IMR-90 (cell line): ENCODE measurements around the gene ANKRD16. TPM values are rescaled to one million over a fixed set of nuclear protein-coding genes. Genes with fewer than 3 reads are reported as not detected.
A peak's percentile ranks its signal among the peaks of the same experiment; 100 is the strongest.

Experiments
- ATAC-seq: fragments of 200-7000 bp; cut with Tn5 transposase; 2 replicates; pipeline ENCODE4 v1.9.1; 2020; ENCODE audit warnings: low read depth, mild to moderate bottlenecking, moderate library complexity
- BruUV-seq: library from RNA; stranded (reverse); fragments of 400-500 nt; replicated peaks from 2 replicates; lab custom pipeline; 2021; lab: Mats Ljungman, UMichigan
- CTCF ChIA-PET: fragments of 300-600 bp; formaldehyde crosslinking; extraction: SDS; loops from one replicate; lab custom pipeline; 2021; ENCODE audit warnings: antibody characterized with exemption; lab: Yijun Ruan, JAX
- POLR2A ChIA-PET: fragments of 300-600 bp; sonication (Branson Sonifier 250); formaldehyde crosslinking; loops from one replicate; lab custom pipeline; 2022; ENCODE audit warnings: antibody characterized with exemption; ENCODE audit not compliant: unreplicated experiment; lab: Charles Lee
- DNase-seq: peaks from one replicate; pipeline ENCODE4 v3.0.0; 2013
- H2AFZ ChIP-seq: replicated peaks from 2 replicates; pipeline ENCODE3; 2013; ENCODE audit warnings: low read length, mild to moderate bottlenecking; ENCODE audit not compliant: poor library complexity
- H2AK5ac ChIP-seq: 2 replicates; pipeline ENCODE4 v1.6.1; 2013; ENCODE audit warnings: low read depth, low read length, inconsistent platforms
- H2AK9ac ChIP-seq: replicated peaks from 2 replicates; pipeline ENCODE3; 2013; ENCODE audit warnings: mild to moderate bottlenecking, low read depth, low read length, moderate library complexity; ENCODE audit not compliant: poor library complexity
- H2BK120ac ChIP-seq: 2 replicates; pipeline ENCODE4 v1.6.1; 2013; ENCODE audit warnings: low read depth, low read length, inconsistent platforms
- H2BK15ac ChIP-seq: 3 replicates; pipeline ENCODE4 v1.6.1; 2013; ENCODE audit warnings: low read depth, low read length, inconsistent platforms
- H2BK20ac ChIP-seq: 2 replicates; pipeline ENCODE4 v1.6.1; 2013; ENCODE audit warnings: low read depth, mild to moderate bottlenecking, inconsistent platforms, low read length, moderate library complexity
- H2BK5ac ChIP-seq: 2 replicates; pipeline ENCODE4 v1.6.1; 2013; ENCODE audit warnings: mild to moderate bottlenecking, low read depth, low read length, inconsistent platforms; ENCODE audit not compliant: poor library complexity, severe bottlenecking
- H3K14ac ChIP-seq: replicated peaks from 2 replicates; pipeline ENCODE4 v1.6.1; 2013; ENCODE audit warnings: low read depth, low read length, inconsistent platforms
- H3K18ac ChIP-seq: 2 replicates; pipeline ENCODE4 v1.6.1; 2013; ENCODE audit warnings: low read depth, low read length, control low read depth
- H3K23ac ChIP-seq: 2 replicates; pipeline ENCODE4 v1.6.1; 2013; ENCODE audit warnings: low read depth, low read length, inconsistent platforms
- H3K27ac ChIP-seq: 2 replicates; pipeline ENCODE4 v1.5.1; 2013; ENCODE audit warnings: mild to moderate bottlenecking, control low read depth, low read length; ENCODE audit not compliant: insufficient read depth
- H3K27me3 ChIP-seq: 2 replicates; pipeline ENCODE4 v1.6.1; 2013; ENCODE audit warnings: low read length; ENCODE audit not compliant: control insufficient read depth, insufficient read depth
- H3K36me3 ChIP-seq: 2 replicates; pipeline ENCODE4 v1.6.1; 2013; ENCODE audit warnings: low read length, mixed read lengths; ENCODE audit not compliant: control insufficient read depth, insufficient read depth
- H3K4ac ChIP-seq: 2 replicates; pipeline ENCODE4 v1.6.1; 2013; ENCODE audit warnings: low read depth, low read length, inconsistent platforms
- H3K4me1 ChIP-seq: 2 replicates; pipeline ENCODE4 v1.6.1; 2013; ENCODE audit warnings: low read length, mixed read lengths; ENCODE audit not compliant: control insufficient read depth, insufficient read depth
- H3K4me2 ChIP-seq: 2 replicates; pipeline ENCODE4 v1.6.1; 2013; ENCODE audit warnings: low read depth, mild to moderate bottlenecking, control low read depth, low read length, moderate library complexity
- H3K4me3 ChIP-seq: 2 replicates; pipeline ENCODE4 v1.5.1; 2013; ENCODE audit warnings: low read depth, mild to moderate bottlenecking, control low read depth, low read length, moderate library complexity; ENCODE audit not compliant: insufficient read depth
- H3K56ac ChIP-seq: 2 replicates; pipeline ENCODE4 v1.6.1; 2013; ENCODE audit warnings: low read length, inconsistent platforms; ENCODE audit not compliant: insufficient read depth; ENCODE audit errors: extremely low read depth
- H3K79me1 ChIP-seq, 2 experiments: 2 replicates each; pipeline ENCODE4 v1.6.1; 2013; ENCODE audit warnings: low read length in 2 of 2, inconsistent platforms in 1 of 2, low read depth in 1 of 2
- H3K9ac ChIP-seq: 2 replicates; pipeline ENCODE4 v1.6.1; 2013; ENCODE audit warnings: low read depth, low read length, control low read depth
- H3K9me1 ChIP-seq: 2 replicates; pipeline ENCODE4 v1.6.1; 2013; ENCODE audit warnings: low read length, inconsistent platforms; ENCODE audit not compliant: insufficient read depth
- H3K9me3 ChIP-seq: 2 replicates; pipeline ENCODE4 v1.6.1; 2013; ENCODE audit warnings: low read length; ENCODE audit not compliant: control insufficient read depth, insufficient read depth
- H4K20me1 ChIP-seq: 2 replicates; pipeline ENCODE4 v1.6.1; 2013; ENCODE audit warnings: low read length, inconsistent platforms; ENCODE audit not compliant: insufficient read depth
- H4K5ac ChIP-seq: 2 replicates; pipeline ENCODE4 v1.6.1; 2013; ENCODE audit warnings: mild to moderate bottlenecking, low read depth, low read length, control low read depth
- H4K8ac ChIP-seq, 2 experiments: 2 replicates each; pipeline ENCODE4 v1.6.1; 2013; ENCODE audit warnings: low read depth in 2 of 2, low read length in 2 of 2, control low read depth in 1 of 2, inconsistent platforms in 1 of 2
- H4K91ac ChIP-seq: 2 replicates; pipeline ENCODE4 v1.6.1; 2013; ENCODE audit warnings: low read depth, low read length, inconsistent platforms; ENCODE audit not compliant: insufficient read depth
- CHD1 ChIP-seq: IDR thresholded peaks from 2 replicates; pipeline ENCODE4 v1.6.1; 2012; ENCODE audit warnings: low read depth, low read length, improper control_type of control experiment
- CTCF ChIP-seq: conservative IDR thresholded peaks from 2 replicates; pipeline ENCODE4 v1.5.1; 2012; ENCODE audit warnings: mild to moderate bottlenecking, low read depth, low read length, improper control_type of control experiment
- WGBS, 2 experiments: methylation state at CpG; one replicate each; pipeline versions ENCODE4 v1.1.5 to v1.1.7; 2013; ENCODE audit warnings: missing lambda C conversion rate in 2 of 2; ENCODE audit not compliant: insufficient read length in 1 of 2; ENCODE audit errors: extremely low coverage in 2 of 2; 5-methylcytosine and 5-hydroxymethylcytosine counted together
- dilution Hi-C: fragments of 300-500 bp; cut with HindIII; formaldehyde crosslinking; loops from one replicate; pipeline ENCODE4 v1.14.3; 2018; ENCODE audit warnings: low sequenced_read_pairs; ENCODE audit not compliant: unreplicated experiment
- in situ Hi-C: fragments of 300-500 bp; cut with MboI; formaldehyde crosslinking; loops from 3 replicates; pipeline ENCODE4 v1.14.3; 2019; ENCODE audit warnings: low sequenced_read_pairs, inconsistent platforms, mixed read lengths
- intact Hi-C: fragments of 100-400 bp; cut with micrococcal nuclease; formaldehyde crosslinking; loops from 2 replicates; pipeline ENCODE4 v1.10.0; 2022
- polyA plus RNA-seq, 3 experiments: library from polyadenylated mRNA; depleted of rRNA; stranded (reverse); fragments of >200 nt; gene quantifications; 2 replicates each; pipeline ENCODE4 v1.2.3, GENCODE V29; 2012; ENCODE audit warnings: low replicate concordance in 1 of 3
- total RNA-seq: library from RNA; depleted of rRNA; stranded (reverse); fragments of >200 nt; gene quantifications from 2 replicates; pipeline ENCODE4 v1.2.3, GENCODE V29; 2012

The ANKRD16 gene
- total and polyA plus RNA-seq, 2 of the 4 experiments (the other 2 are of a cell fraction) = 5.1 to 5.7 TPM

- peak overlapping the region; percentile 16; the same call in 1 of the 2 replicates for H4K91ac ChIP-seq
- peaks cover 29 to 47% of the 10 kb centered on the region in 2 experiments for H3K79me1 ChIP-seq
- peak overlapping the region; percentile 80 for H3K9ac ChIP-seq
- peak overlapping the region; percentile 61 to 86; a peak in 2 of 4 replicates for H4K8ac ChIP-seq
- no peak overlapping the region; the same call in none of the 2 replicates for H2BK120ac ChIP-seq
- H2BK5ac ChIP-seq = peak overlapping the region; percentile 71
- BruUV-seq = no TSS peak
- peaks cover 14% of the 10 kb centered on the region for H3K4me1 ChIP-seq
- ATAC-seq = peak; percentile 24
- H3K4ac ChIP-seq = peak overlapping the region; percentile 77
- intact Hi-C loops (loop anchor here (1.0 to 5.0 kb wide), 3 partner anchors 77 to 202 kb away; partner anchors contain the start of genes GDI2 and IL15RA), in situ Hi-C loops (loop anchor here (10.0 kb wide), 1 partner anchor 204 kb away; the partner anchor contains the start of gene TASOR2), dilution Hi-C loops (no loop called here)
- H3K36me3 ChIP-seq = peaks cover 15% of the 10 kb centered on the region
- H4K5ac ChIP-seq = peak overlapping the region; percentile 14
- H3K9me1 ChIP-seq = peaks cover 15% of the 10 kb centered on the region
- DNase-seq = no peak
- 1% methylated on average over 22 of the region's 80 CpGs; no CpG with 5 or more reads in 1 of the 2 experiments for WGBS, 2 experiments
- H3K27me3 ChIP-seq = no peaks in the 10 kb centered on the region
- H3K4me3 ChIP-seq = peak overlapping the region; percentile 60
- peak overlapping the region; percentile 94 for H2AK9ac ChIP-seq
- peak overlapping the region; percentile 75 for H3K14ac ChIP-seq
- H2AK5ac ChIP-seq = peak overlapping the region; percentile 48; the same call in 1 of the 2 replicates
- peak overlapping the region; percentile 96 for H3K4me2 ChIP-seq
- H2BK15ac ChIP-seq = no peak overlapping the region
- peak overlapping the region; percentile 99 for H2AFZ ChIP-seq
- CTCF ChIA-PET = interaction anchor here (0.5 kb wide), 1 partner anchor 18 kb away, joined by 6 read pairs; no protein-coding TSS in a partner anchor
- peak overlapping the region; percentile 87 for H3K27ac ChIP-seq
- peaks cover 43% of the 10 kb centered on the region for H4K20me1 ChIP-seq
- H3K18ac ChIP-seq = peak overlapping the region; percentile 59
- TF ChIP-seq CHD1 (no peak), CTCF (0 out of 2 replicates have a peak, but pooled peaks have one; percentile 6)
- POLR2A ChIA-PET = no interaction called here
- H3K56ac ChIP-seq = peak overlapping the region; percentile 12; the same call in 1 of the 2 replicates
- H3K23ac ChIP-seq = peak overlapping the region; percentile 90
- H3K9me3 ChIP-seq = no peaks in the 10 kb centered on the region
- no peak overlapping the region for H2BK20ac ChIP-seq
These were observed 660 bp downstream of the ANKRD16 start for GRCh38 chr10:5888843-5889623.
